H1 (cell line): ENCODE measurements around the gene SS18L1. TPM values are rescaled to one million over a fixed set of nuclear protein-coding genes. Genes with fewer than 3 reads are reported as not detected.

Experiments
- ASH2L ChIP-seq: fragments of 200-600, 300-600 bp; sonication (generic); IDR thresholded peaks from one replicate; pipeline ENCODE4 v1.7.1; 2017; ENCODE audit warnings: low read length
- ATF2 ChIP-seq: IDR thresholded peaks from 2 replicates; pipeline ENCODE4 v1.6.1; 2012; ENCODE audit warnings: low read length, inconsistent platforms
- CHD7 ChIP-seq: fragments of 300-600 bp; sonication (generic); IDR thresholded peaks from 2 replicates; pipeline ENCODE4 v1.7.1; 2012; ENCODE audit warnings: low read length, moderate library complexity, mild to moderate bottlenecking, inconsistent platforms; ENCODE audit not compliant: insufficient replicate concordance
- HDAC6 ChIP-seq: IDR thresholded peaks from one replicate; pipeline ENCODE4 v1.7.1; 2012; ENCODE audit warnings: low read depth, mild to moderate bottlenecking, inconsistent platforms, low read length, moderate library complexity
- MAFK ChIP-seq: IDR thresholded peaks from 2 replicates; pipeline ENCODE4 v1.6.1; 2012; ENCODE audit warnings: low read depth, mild to moderate bottlenecking, improper control_type of control experiment, low read length
- SIRT6 ChIP-seq: IDR thresholded peaks from one replicate; pipeline ENCODE4 v1.7.1; 2012; ENCODE audit warnings: low read length, inconsistent platforms
- ZNF274 ChIP-seq: IDR thresholded peaks from 2 replicates; pipeline ENCODE4 v1.7.0; 2012; ENCODE audit warnings: low read length, borderline replicate concordance; ENCODE audit errors: extremely low read depth
- polyA plus RNA-seq, 7 experiments: library from polyadenylated mRNA; depleted of rRNA in 3 of 7; stranded (reverse) in 5 of 7; unstranded in 2 of 7; fragments of >200 nt in 5 of 7; fragments of 200-250 nt in 2 of 7; gene quantifications; 1 replicate in 5 of 7; 2 replicates in 1 of 7; 4 replicates in 1 of 7; pipeline versions ENCODE4 v1.2.1 to v1.2.3, GENCODE V29; 2011 to 2013; ENCODE audit warnings: missing spikeins in 2 of 7, mixed read lengths in 2 of 7
- total RNA-seq: library from RNA; stranded (reverse); fragmentation: NEBNext Ultra II Directional; extraction: Animal tissue kit (Norgen Biotek cat#: 25700); gene quantifications from 2 replicates; pipeline ENCODE4 v1.2.1, GENCODE V29; 2021

Gene SS18L1
- total and polyA plus RNA-seq, 2 of the 8 experiments (the other 6 are each of a cell fraction or from before 2014, with no cell fraction given): 28.4 to 29.7 TPM

GRCh38 chr20:62227977-62228958 lies 84.7 kb downstream of the SS18L1 start (continued):
- TF ChIP-seq CHD7 (no peak), SIRT6 (no peak), ZNF274 (no peak), ATF2 (no peak), ASH2L (no peak), HDAC6 (no peak), MAFK (no peak)
